Tibial nerve (tissue), 4 donors: ENCODE measurements around the gene GNL3L.

ENCODE experiments used
- EP300 ChIP-seq, 2 donors: sonication (generic); formaldehyde crosslinking; IDR thresholded peaks; one replicate each; pipeline ENCODE4 v1.6.1; 2017; ENCODE audit warnings: antibody characterized with exemption in 2 of 2, mild to moderate bottlenecking in 1 of 2
- TF ChIP-seq, protein P1 (sequence below), 5 experiments: fragments of 200-600 bp in 3 of 5; fragments of 450-650 bp in 2 of 5; sonication (generic) in 3 of 5; IDR thresholded peaks; one replicate each; pipeline ENCODE4 v1.5.1; 2016 to 2019; ENCODE audit warnings: antibody characterized with exemption in 5 of 5, mild to moderate bottlenecking in 3 of 5, moderate library complexity in 2 of 5

- TF ChIP-seq, protein P1, sequence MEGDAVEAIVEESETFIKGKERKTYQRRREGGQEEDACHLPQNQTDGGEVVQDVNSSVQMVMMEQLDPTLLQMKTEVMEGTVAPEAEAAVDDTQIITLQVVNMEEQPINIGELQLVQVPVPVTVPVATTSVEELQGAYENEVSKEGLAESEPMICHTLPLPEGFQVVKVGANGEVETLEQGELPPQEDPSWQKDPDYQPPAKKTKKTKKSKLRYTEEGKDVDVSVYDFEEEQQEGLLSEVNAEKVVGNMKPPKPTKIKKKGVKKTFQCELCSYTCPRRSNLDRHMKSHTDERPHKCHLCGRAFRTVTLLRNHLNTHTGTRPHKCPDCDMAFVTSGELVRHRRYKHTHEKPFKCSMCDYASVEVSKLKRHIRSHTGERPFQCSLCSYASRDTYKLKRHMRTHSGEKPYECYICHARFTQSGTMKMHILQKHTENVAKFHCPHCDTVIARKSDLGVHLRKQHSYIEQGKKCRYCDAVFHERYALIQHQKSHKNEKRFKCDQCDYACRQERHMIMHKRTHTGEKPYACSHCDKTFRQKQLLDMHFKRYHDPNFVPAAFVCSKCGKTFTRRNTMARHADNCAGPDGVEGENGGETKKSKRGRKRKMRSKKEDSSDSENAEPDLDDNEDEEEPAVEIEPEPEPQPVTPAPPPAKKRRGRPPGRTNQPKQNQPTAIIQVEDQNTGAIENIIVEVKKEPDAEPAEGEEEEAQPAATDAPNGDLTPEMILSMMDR (IDR thresholded peaks at IDR 0.05): no peak
- no peak for TF ChIP-seq EP300 (IDR thresholded peaks at IDR 0.05)
These were observed 67.7 kb downstream of the GNL3L start for GRCh38 chrX:54597728-54598127.
